ENCODE results near the gene ASB2.

- TF ChIP-seq TAF1 (IDR thresholded peaks at IDR 0.05; ENCODE audit: low read depth, low read length) (no peak), CTCF (IDR thresholded peaks at IDR 0.05; ENCODE audit: control extremely low read depth in 1 of 3, insufficient read depth in 1 of 3, low read depth in 1 of 3, low read length in 3 of 3) (no peak), TBP (IDR thresholded peaks at IDR 0.05; ENCODE audit: low read depth, low read length) (no peak), POLR2A (IDR thresholded peaks at IDR 0.05; ENCODE audit: control extremely low read depth in 1 of 2, low read depth in 2 of 2, low read length in 2 of 2) (no peak), RFX5 (IDR thresholded peaks at IDR 0.05; ENCODE audit: borderline replicate concordance, low read depth, low read length) (no peak)
These were observed 27.6 kb upstream of the ASB2 start for GRCh38 chr14:94004015-94004414.
